HUES64 (cell line): ENCODE results near the gene DNAAF1.
A peak's percentile ranks its signal among the peaks of the same experiment; 100 is the strongest.

Experiments used
- H3K27ac ChIP-seq: 2 replicates; pipeline ENCODE4 v1.7.0; 2013; ENCODE audit warnings: low read depth, low read length, inconsistent platforms
- H3K27me3 ChIP-seq: 2 replicates; pipeline ENCODE4 v1.6.1; 2013; ENCODE audit warnings: mild to moderate bottlenecking, low read length; ENCODE audit not compliant: insufficient read depth
- H3K36me3 ChIP-seq: 2 replicates; pipeline ENCODE4 v1.6.1; 2013; ENCODE audit warnings: mild to moderate bottlenecking, low read length; ENCODE audit not compliant: insufficient read depth
- H3K4me1 ChIP-seq: 2 replicates; pipeline ENCODE4 v1.6.1; 2013; ENCODE audit warnings: mild to moderate bottlenecking, low read length, moderate library complexity; ENCODE audit not compliant: insufficient read depth
- H3K4me3 ChIP-seq: 2 replicates; pipeline ENCODE4 v1.5.1; 2013; ENCODE audit warnings: mild to moderate bottlenecking, low read length, moderate library complexity
- H3K9ac ChIP-seq: 2 replicates; pipeline ENCODE4 v1.6.1; 2013; ENCODE audit warnings: mild to moderate bottlenecking, low read depth, low read length
- H3K9me3 ChIP-seq: 2 replicates; pipeline ENCODE4 v1.6.1; 2013; ENCODE audit warnings: low read depth, low read length; ENCODE audit not compliant: insufficient read depth
- WGBS: fragments of 150-250, 120-280 bp; methylation state at CpG from one replicate; pipeline ENCODE4 v1.1.7; 2013; ENCODE audit warnings: missing lambda C conversion rate; 5-methylcytosine and 5-hydroxymethylcytosine counted together

The DNAAF1 gene

GRCh38 chr16:84124257-84125073 lies 20.6 kb upstream of the DNAAF1 start:
- no peak overlapping the region for H3K9ac ChIP-seq
- H3K27ac ChIP-seq: no peak overlapping the region
- H3K36me3 ChIP-seq: peaks cover 61% of the 10 kb centered on the region
- no peaks in the 10 kb centered on the region for H3K9me3 ChIP-seq
- no peak overlapping the region for H3K4me3 ChIP-seq
- no peaks in the 10 kb centered on the region for H3K4me1 ChIP-seq
- WGBS: 96% methylated on average over 7 of the region's 7 CpGs
- no peaks in the 10 kb centered on the region for H3K27me3 ChIP-seq

- Histone ChIP-seq H3K27ac (no peak overlapping the region), H3K9me3 (no peaks in the 10 kb centered on the region), H3K36me3 (peaks cover 41% of the 10 kb centered on the region), H3K4me1 (peaks cover 18% of the 10 kb centered on the region), H3K27me3 (no peaks in the 10 kb centered on the region), H3K9ac (no peak overlapping the region), H3K4me3 (no peak overlapping the region)
- 93% methylated on average over 5 of the region's 5 CpGs for WGBS
These were observed 14.0 kb upstream of the DNAAF1 start for GRCh38 chr16:84131117-84131516.

GRCh38 chr16:84132527-84133285 lies 12.4 kb upstream of the DNAAF1 start:
- Histone ChIP-seq H3K4me1 (peaks cover 34% of the 10 kb centered on the region), H3K9ac (no peak overlapping the region), H3K4me3 (no peak overlapping the region), H3K9me3 (no peaks in the 10 kb centered on the region), H3K27me3 (no peaks in the 10 kb centered on the region), H3K36me3 (peaks cover 29% of the 10 kb centered on the region), H3K27ac (no peak overlapping the region)
- 96% methylated on average over 5 of the region's 7 CpGs for WGBS

GRCh38 chr16:84136331-84137125 lies 8.6 kb upstream of the DNAAF1 start:
- no peak overlapping the region for H3K27ac ChIP-seq
- no peaks in the 10 kb centered on the region for H3K9me3 ChIP-seq
- H3K4me3 ChIP-seq: no peak overlapping the region
- peaks cover 55% of the 10 kb centered on the region for H3K4me1 ChIP-seq
- H3K27me3 ChIP-seq: no peaks in the 10 kb centered on the region
- 90% methylated on average over 7 of the region's 11 CpGs for WGBS
- H3K9ac ChIP-seq: peak overlapping the region; percentile 24; the same call in 1 of the 2 replicates
- no peaks in the 10 kb centered on the region for H3K36me3 ChIP-seq

GRCh38 chr16:84137287-84137686 lies 7.8 kb upstream of the DNAAF1 start:
- WGBS: 82% methylated on average over 8 of the region's 8 CpGs
- Histone ChIP-seq H3K9me3 (no peaks in the 10 kb centered on the region), H3K27ac (no peak overlapping the region), H3K9ac (0 out of 2 replicates have a peak overlapping the region, but pooled peaks have one; percentile 5), H3K36me3 (no peaks in the 10 kb centered on the region), H3K27me3 (no peaks in the 10 kb centered on the region), H3K4me3 (no peak overlapping the region), H3K4me1 (peaks cover 54% of the 10 kb centered on the region)

GRCh38 chr16:84137769-84138357 lies 7.2 kb upstream of the DNAAF1 start:
- no peak overlapping the region for H3K27ac ChIP-seq
- no peak overlapping the region for H3K4me3 ChIP-seq
- peaks cover 49% of the 10 kb centered on the region for H3K4me1 ChIP-seq
- no peak overlapping the region for H3K9ac ChIP-seq
- H3K9me3 ChIP-seq: no peaks in the 10 kb centered on the region
- 87% methylated on average over 7 of the region's 7 CpGs for WGBS
- H3K36me3 ChIP-seq: no peaks in the 10 kb centered on the region
- H3K27me3 ChIP-seq: no peaks in the 10 kb centered on the region

- peaks cover 3% of the 10 kb centered on the region; the same call in 1 of the 2 replicates for H3K36me3 ChIP-seq
- peak overlapping the region; percentile 8; the same call in 1 of the 2 replicates for H3K27ac ChIP-seq
- WGBS: 21% methylated on average over 1 of the region's 2 CpGs
These were observed 6.6 kb upstream of the DNAAF1 start for GRCh38 chr16:84138500-84138823.

GRCh38 chr16:84138824-84139627 lies 6.1 kb upstream of the DNAAF1 start:
- H3K36me3 ChIP-seq: peaks cover 3% of the 10 kb centered on the region; the same call in 1 of the 2 replicates

More at GRCh38 chr16:84138500-84138823, 6.6 kb upstream of the DNAAF1 start:
- Histone ChIP-seq H3K4me3 (no peak overlapping the region), H3K9ac (no peak overlapping the region), H3K9me3 (no peaks in the 10 kb centered on the region), H3K27me3 (no peaks in the 10 kb centered on the region), H3K4me1 (peaks cover 44% of the 10 kb centered on the region)

GRCh38 chr16:84139628-84140258 lies 5.4 kb upstream of the DNAAF1 start:
- peaks cover 3% of the 10 kb centered on the region; the same call in 1 of the 2 replicates for H3K36me3 ChIP-seq
- no peak overlapping the region for H3K4me3 ChIP-seq
- no peak overlapping the region for H3K27ac ChIP-seq
- no peaks in the 10 kb centered on the region for H3K9me3 ChIP-seq
- H3K4me1 ChIP-seq: peaks cover 44% of the 10 kb centered on the region
- WGBS: 84% methylated on average over 6 of the region's 6 CpGs
- no peak overlapping the region for H3K9ac ChIP-seq
- no peaks in the 10 kb centered on the region for H3K27me3 ChIP-seq

More at GRCh38 chr16:84138824-84139627, 6.1 kb upstream of the DNAAF1 start:
- Histone ChIP-seq H3K4me3 (0 out of 2 replicates have a peak overlapping the region, but pooled peaks have one; percentile 3), H3K27ac (peak overlapping the region; percentile 8; the same call in 1 of the 2 replicates), H3K9me3 (no peaks in the 10 kb centered on the region), H3K27me3 (no peaks in the 10 kb centered on the region), H3K4me1 (peaks cover 44% of the 10 kb centered on the region), H3K9ac (peak overlapping the region; percentile 20; the same call in 1 of the 2 replicates)
- 51% methylated on average over 14 of the region's 14 CpGs for WGBS
